H1 (cell line): Measurements from ENCODE around the gene CXCR4. TPM values are rescaled to one million over a fixed set of nuclear protein-coding genes. Genes with fewer than 3 reads are reported as not detected.

ENCODE experiments used
- CTCF ChIA-PET: fragments of 300-600 bp; sonication (Branson Sonifier 250); formaldehyde crosslinking; loops from one replicate; lab custom pipeline; 2021; ENCODE audit not compliant: partially characterized antibody; lab: Charles Lee
- POLR2A ChIA-PET: fragments of 300-600 bp; sonication (Branson Sonifier 250); formaldehyde crosslinking; loops from one replicate; lab custom pipeline; 2021; ENCODE audit warnings: inconsistent platforms; ENCODE audit not compliant: partially characterized antibody; lab: Charles Lee
- DNase-seq, 2 experiments: peaks; one replicate each; pipeline versions ENCODE4 v3.0.0 to v3.0.0-alpha.2; 2010 to 2022; ENCODE audit warnings: low spot score in 2 of 2, low read depth in 1 of 2, mixed read lengths in 1 of 2
- FAIRE-seq: peaks from 2 replicates; lab custom pipeline; 2011; peaks lifted over from hg19 to GRCh38; lab: Jason Lieb, UNC
- H2AFZ ChIP-seq: 2 replicates; pipeline ENCODE4 v1.8.1; 2012; ENCODE audit warnings: low read length, inconsistent platforms
- H2AK5ac ChIP-seq: 2 replicates; pipeline ENCODE4 v1.6.1; 2013; ENCODE audit warnings: low read depth, low read length
- H2BK120ac ChIP-seq: replicated peaks from 2 replicates; pipeline ENCODE3; 2013; ENCODE audit warnings: low read depth, low read length, inconsistent platforms
- H2BK12ac ChIP-seq: 2 replicates; pipeline ENCODE4 v1.6.1; 2013; ENCODE audit warnings: low read depth, low read length
- H2BK15ac ChIP-seq: 2 replicates; pipeline ENCODE4 v1.6.1; 2013; ENCODE audit warnings: low read length
- H2BK20ac ChIP-seq: 2 replicates; pipeline ENCODE4 v1.6.1; 2013; ENCODE audit warnings: low read length
- H2BK5ac ChIP-seq: 2 replicates; pipeline ENCODE4 v1.6.1; 2013; ENCODE audit warnings: low read depth, low read length
- H3K14ac ChIP-seq: 2 replicates; pipeline ENCODE4 v1.6.1; 2013; ENCODE audit warnings: inconsistent platforms; ENCODE audit not compliant: insufficient read length
- H3K18ac ChIP-seq: 2 replicates; pipeline ENCODE4 v1.6.1; 2013; ENCODE audit warnings: low read length; ENCODE audit errors: extremely low read depth
- H3K23ac ChIP-seq: 2 replicates; pipeline ENCODE4 v1.6.1; 2013; ENCODE audit warnings: inconsistent platforms; ENCODE audit not compliant: insufficient read length
- H3K23me2 ChIP-seq: 2 replicates; pipeline ENCODE4 v1.6.1; 2013; ENCODE audit warnings: low read depth, low read length
- H3K27ac ChIP-seq: 2 replicates; pipeline ENCODE4 v1.6.1; 2011; ENCODE audit warnings: low read depth, low read length, inconsistent platforms
- H3K27me3 ChIP-seq, 4 experiments: replicated peaks in 1 of 4; 1 replicate in 1 of 4; 2 replicates in 3 of 4; pipeline versions ENCODE4 v1.6.1 to v1.8.1; 2011 to 2013; ENCODE audit warnings: low read length in 3 of 4, mild to moderate bottlenecking in 3 of 4, inconsistent platforms in 2 of 4, mixed read lengths in 2 of 4, moderate library complexity in 1 of 4; ENCODE audit not compliant: control insufficient read depth in 3 of 4, insufficient read depth in 3 of 4; ENCODE audit errors: extremely low read depth in 1 of 4
- H3K36me3 ChIP-seq, 4 experiments: 2 replicates each; pipeline versions ENCODE4 v1.6.1 to v1.8.1; 2011 to 2013; ENCODE audit warnings: mild to moderate bottlenecking in 4 of 4, low read length in 3 of 4, moderate library complexity in 2 of 4, control low read depth in 1 of 4, inconsistent platforms in 1 of 4; ENCODE audit not compliant: insufficient read depth in 4 of 4, control insufficient read depth in 2 of 4
- H3K4ac ChIP-seq: replicated peaks from 2 replicates; pipeline ENCODE3; 2013; ENCODE audit warnings: low read length, low read depth, mixed read lengths, inconsistent platforms; ENCODE audit not compliant: insufficient read length
- H3K4me1 ChIP-seq, 4 experiments: replicated peaks in 1 of 4; 1 replicate in 1 of 4; 2 replicates in 3 of 4; pipeline versions ENCODE4 v1.6.1 to v1.8.1; 2011 to 2013; ENCODE audit warnings: low read length in 3 of 4, inconsistent platforms in 2 of 4, mixed read lengths in 1 of 4; ENCODE audit not compliant: insufficient read depth in 4 of 4, control insufficient read depth in 3 of 4
- H3K4me2 ChIP-seq, 2 experiments: 2 replicates each; pipeline versions ENCODE4 v1.6.1 to v1.8.1; 2011 to 2013; ENCODE audit warnings: low read depth in 2 of 2, low read length in 2 of 2, control low read depth in 1 of 2, inconsistent platforms in 1 of 2, mild to moderate bottlenecking in 1 of 2; ENCODE audit not compliant: insufficient read depth in 1 of 2
- H3K4me3 ChIP-seq, 4 experiments: fragments of 200-600, 300-600 bp in 1 of 4; sonication (generic), shearing (Covaris generic), sonication (Bioruptor Twin) in 1 of 4; 2 replicates each; pipeline versions ENCODE4 v1.5.1 to v1.8.1; 2011 to 2016; ENCODE audit warnings: low read length in 4 of 4, low read depth in 3 of 4, control low read depth in 2 of 4, inconsistent platforms in 2 of 4, mild to moderate bottlenecking in 2 of 4, mixed read lengths in 1 of 4, moderate library complexity in 1 of 4; ENCODE audit not compliant: insufficient read depth in 2 of 4; ENCODE audit errors: extremely low read depth in 1 of 4
- H3K56ac ChIP-seq: replicated peaks from 2 replicates; pipeline ENCODE3; 2013; ENCODE audit warnings: low read depth, mild to moderate bottlenecking, mixed read lengths, low read length, inconsistent platforms; ENCODE audit not compliant: insufficient read length
- H3K79me1 ChIP-seq: 2 replicates; pipeline ENCODE4 v1.6.1; 2013; ENCODE audit warnings: low read depth, low read length, control low read depth
- H3K79me2 ChIP-seq, 2 experiments: 2 replicates each; pipeline versions ENCODE4 v1.6.1 to v1.8.1; 2012 to 2013; ENCODE audit warnings: low read length in 2 of 2, mild to moderate bottlenecking in 2 of 2, inconsistent platforms in 1 of 2; ENCODE audit not compliant: insufficient read depth in 2 of 2, control insufficient read depth in 1 of 2
- H3K9ac ChIP-seq, 4 experiments: replicated peaks in 1 of 4; 1 replicate in 1 of 4; 2 replicates in 3 of 4; pipeline versions ENCODE4 v1.6.1 to v1.8.1; 2011 to 2013; ENCODE audit warnings: low read depth in 3 of 4, low read length in 3 of 4, control low read depth in 2 of 4, mild to moderate bottlenecking in 2 of 4, moderate library complexity in 2 of 4, inconsistent platforms in 1 of 4; ENCODE audit errors: extremely low read depth in 1 of 4
- H3K9me3 ChIP-seq, 2 experiments: 2 replicates each; pipeline versions ENCODE4 v1.6.1 to v1.8.1; 2012 to 2013; ENCODE audit warnings: mild to moderate bottlenecking in 2 of 2, moderate library complexity in 2 of 2, control low read depth in 1 of 2, inconsistent platforms in 1 of 2, low read depth in 1 of 2, low read length in 1 of 2, mixed read lengths in 1 of 2; ENCODE audit not compliant: insufficient read depth in 2 of 2
- H4K20me1 ChIP-seq, 2 experiments: replicated peaks in 1 of 2; 2 replicates each; pipeline versions ENCODE3 to v1.8.1; 2011 to 2013; ENCODE audit warnings: inconsistent platforms in 2 of 2, low read length in 2 of 2, mild to moderate bottlenecking in 1 of 2; ENCODE audit not compliant: insufficient read depth in 2 of 2, control insufficient read depth in 1 of 2
- H4K5ac ChIP-seq: 2 replicates; pipeline ENCODE4 v1.6.1; 2013; ENCODE audit warnings: low read length, low read depth, mixed read lengths, inconsistent platforms; ENCODE audit not compliant: insufficient read length
- H4K8ac ChIP-seq: 2 replicates; pipeline ENCODE4 v1.8.0; 2013; ENCODE audit warnings: mild to moderate bottlenecking, moderate library complexity, low read length, inconsistent platforms; ENCODE audit not compliant: insufficient read depth; ENCODE audit errors: extremely low read depth
- H4K91ac ChIP-seq: replicated peaks from 2 replicates; pipeline ENCODE3; 2013; ENCODE audit warnings: low read length, mixed read lengths, inconsistent platforms; ENCODE audit not compliant: insufficient read length
- BACH1 ChIP-seq: IDR thresholded peaks from 2 replicates; pipeline ENCODE4 v1.6.1; 2012; ENCODE audit warnings: low read length, improper control_type of control experiment
- RBBP5 ChIP-seq: IDR thresholded peaks from 2 replicates; pipeline ENCODE4 v1.7.1; 2012; ENCODE audit warnings: low read depth, mild to moderate bottlenecking, inconsistent platforms, low read length, moderate library complexity, borderline replicate concordance
- WGBS, 2 experiments: shearing (Covaris generic) in 1 of 2; methylation state at CpG; one replicate each; pipeline versions ENCODE4 v1.1.6 to v1.1.7; 2013 to 2015; ENCODE audit warnings: low lambda C conversion rate in 2 of 2, mixed read lengths in 2 of 2, inconsistent platforms in 1 of 2, low coverage in 1 of 2, missing lambda C conversion rate in 1 of 2; ENCODE audit not compliant: insufficient replicate concordance in 2 of 2, insufficient coverage in 1 of 2, insufficient read length in 1 of 2; ENCODE audit errors: extremely low coverage in 1 of 2, missing lambda C conversion rate in 1 of 2; 5-methylcytosine and 5-hydroxymethylcytosine counted together
- polyA plus RNA-seq, 7 experiments: library from polyadenylated mRNA; depleted of rRNA in 3 of 7; stranded (reverse) in 5 of 7; unstranded in 2 of 7; fragments of >200 nt in 5 of 7; fragments of 200-250 nt in 2 of 7; gene quantifications; 1 replicate in 5 of 7; 2 replicates in 1 of 7; 4 replicates in 1 of 7; pipeline versions ENCODE4 v1.2.1 to v1.2.3, GENCODE V29; 2011 to 2013; ENCODE audit warnings: missing spikeins in 2 of 7, mixed read lengths in 2 of 7
- total RNA-seq: library from RNA; stranded (reverse); fragmentation: NEBNext Ultra II Directional; extraction: Animal tissue kit (Norgen Biotek cat#: 25700); gene quantifications from 2 replicates; pipeline ENCODE4 v1.2.1, GENCODE V29; 2021

The CXCR4 gene
- total and polyA plus RNA-seq, 2 of the 8 experiments (the other 6 are each of a cell fraction or from before 2014, with no cell fraction given), result 1.8 to 2.8 TPM

DNA sequence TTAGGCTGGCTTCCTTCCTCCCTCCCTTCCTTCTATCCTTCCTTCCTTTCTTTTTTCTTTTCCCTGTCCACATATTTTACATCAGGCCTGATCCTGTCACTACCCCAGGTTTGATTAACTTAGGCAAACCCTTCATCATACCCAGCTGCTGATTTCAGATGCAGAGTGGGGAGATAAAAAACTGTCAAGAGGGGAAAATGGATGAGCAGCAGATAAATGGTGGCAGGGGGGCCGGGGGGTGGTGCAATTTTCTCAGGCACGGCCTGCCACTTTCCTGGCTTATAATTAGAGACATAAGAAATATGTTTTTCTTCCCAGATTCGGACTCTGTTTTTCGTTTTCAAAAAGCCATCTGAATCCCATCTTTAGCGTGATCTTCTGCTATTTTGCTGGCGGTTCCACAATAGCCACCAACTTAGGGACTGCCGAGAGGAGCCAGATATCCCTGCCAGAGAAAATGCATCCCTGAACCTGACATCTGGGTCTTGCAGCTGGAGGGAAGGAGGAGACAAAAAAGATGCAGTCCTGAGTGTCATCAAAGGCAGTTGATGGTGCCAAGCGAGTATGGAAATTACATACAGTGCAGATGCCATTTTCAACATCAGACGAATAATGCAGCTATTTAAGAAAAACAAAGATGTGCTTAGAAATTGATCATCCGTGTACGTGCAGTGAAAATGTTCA lies 49.9 kb downstream of the CXCR4 start:
- no peak overlapping the region for H2BK120ac ChIP-seq
- no peak overlapping the region for H3K4me3 ChIP-seq
- H4K5ac ChIP-seq, result no peak overlapping the region
- ChIA-PET CTCF (interaction anchor here (0.6 to 1.7 kb wide), 3 partner anchors 13 to 71 kb away, joined by 3 to 4 read pairs (median 3); no protein-coding TSS in a partner anchor), POLR2A (interaction anchor here (0.6 kb wide), 1 partner anchor 19 kb away, joined by 4 read pairs; no protein-coding TSS in a partner anchor)
- 84% methylated on average over 11 of the region's 11 CpGs; no CpG with 5 or more reads in 1 of the 2 experiments for WGBS, 2 experiments
- H3K79me1 ChIP-seq, result no peaks in the 10 kb centered on the region
- no peaks in the 10 kb centered on the region for H3K27me3 ChIP-seq
- DNase-seq, result no peak
- no peak overlapping the region for H4K8ac ChIP-seq
- no peak overlapping the region for H3K4me2 ChIP-seq
- FAIRE-seq, result no peak
- H2BK20ac ChIP-seq, result no peak overlapping the region
- no peak overlapping the region for H3K56ac ChIP-seq
- no peak overlapping the region for H3K4ac ChIP-seq
- peaks cover 0 to 8% of the 10 kb centered on the region in 2 experiments; a peak in 1 of 4 replicates for H3K9me3 ChIP-seq
- no peak overlapping the region for H2AFZ ChIP-seq
- no peaks in the 10 kb centered on the region for H3K79me2 ChIP-seq
- H3K23me2 ChIP-seq, result no peaks in the 10 kb centered on the region
- H4K20me1 ChIP-seq, result no peaks in the 10 kb centered on the region
- H2BK12ac ChIP-seq, result no peak overlapping the region
- no peak overlapping the region for H4K91ac ChIP-seq
- H3K18ac ChIP-seq, result no peak overlapping the region
- no peak overlapping the region for H2BK15ac ChIP-seq
- H3K9ac ChIP-seq, result no peak overlapping the region
- H3K23ac ChIP-seq, result no peak overlapping the region
- no peak overlapping the region for H3K27ac ChIP-seq
- H3K36me3 ChIP-seq, result no peaks in the 10 kb centered on the region
- H3K4me1 ChIP-seq, result no peaks in the 10 kb centered on the region; a peak in 1 of 7 replicates
- TF ChIP-seq BACH1, result no peak
- TF ChIP-seq RBBP5, result no peak
- H2BK5ac ChIP-seq, result no peak overlapping the region
- H3K14ac ChIP-seq, result no peak overlapping the region
- H2AK5ac ChIP-seq, result no peak overlapping the region
